NCI-H748 (cell line): ENCODE measurements around the gene EIF4G3.
"Not testable (repeated sequence)": the region's sequence is repeated elsewhere in the genome, so short reads cannot be mapped to it uniquely, and the experiment has no call there.

Experiments used
- DNase-seq: peaks from one replicate; lab custom pipeline; 2025; ENCODE audit not compliant: unreplicated experiment; lab: John Stamatoyannopoulos, UW

EIF4G3 gene

GRCh38 chr1:21185221-21185731 lies 8.6 kb upstream of the EIF4G3 start:
- no peak for DNase-seq

- DNase-seq: no peak
These were observed 7.6 kb upstream of the EIF4G3 start for GRCh38 chr1:21184276-21184675.

GRCh38 chr1:21182181-21182731 lies 5.6 kb upstream of the EIF4G3 start:
- no peak for DNase-seq

GRCh38 chr1:21178271-21178670 lies 1.6 kb upstream of the EIF4G3 start:
- DNase-seq: not testable (repeated sequence)

- peak; percentile 54 for DNase-seq
These were observed 771 bp downstream of the EIF4G3 start for GRCh38 chr1:21175670-21176581.

GRCh38 chr1:21175324-21175669 lies 1.4 kb downstream of the EIF4G3 start:
- no peak for DNase-seq

GRCh38 chr1:21174654-21175323 lies 1.9 kb downstream of the EIF4G3 start:
- DNase-seq: no peak

GRCh38 chr1:21174230-21174629 lies 2.5 kb downstream of the EIF4G3 start:
- no peak for DNase-seq

- not testable (repeated sequence) for DNase-seq
These were observed 3.6 kb downstream of the EIF4G3 start for GRCh38 chr1:21173096-21173495.

GRCh38 chr1:21170837-21171236 lies 5.9 kb downstream of the EIF4G3 start:
- not testable (repeated sequence) for DNase-seq

GRCh38 chr1:21168444-21168843 lies 8.3 kb downstream of the EIF4G3 start:
- DNase-seq: no peak

GRCh38 chr1:21165646-21166045 lies 11.1 kb downstream of the EIF4G3 start:
- DNase-seq: no peak

- peak; percentile 51 for DNase-seq
These were observed 11.6 kb downstream of the EIF4G3 start for GRCh38 chr1:21165076-21165475.

GRCh38 chr1:21164266-21164665 lies 12.4 kb downstream of the EIF4G3 start:
- no peak for DNase-seq

- DNase-seq: no peak
These were observed 13.8 kb downstream of the EIF4G3 start for GRCh38 chr1:21162740-21163464.

GRCh38 chr1:21161842-21162241 lies 14.9 kb downstream of the EIF4G3 start:
- DNase-seq: no peak

GRCh38 chr1:21160263-21160796 lies 16.4 kb downstream of the EIF4G3 start:
- no peak for DNase-seq

- no peak for DNase-seq
These were observed 18.8 kb downstream of the EIF4G3 start for GRCh38 chr1:21157868-21158267.

- DNase-seq: no peak
These were observed 19.6 kb downstream of the EIF4G3 start for GRCh38 chr1:21157054-21157453.

- no peak for DNase-seq
These were observed 20.7 kb downstream of the EIF4G3 start for GRCh38 chr1:21156019-21156418.

- no peak for DNase-seq
These were observed 22.0 kb downstream of the EIF4G3 start for GRCh38 chr1:21154717-21155116.
